ENCODE data around the gene C16orf89. TPM values are rescaled to one million over a fixed set of nuclear protein-coding genes. Genes with fewer than 3 reads are reported as not detected.

The C16orf89 gene
- total RNA-seq, 1 donor from 2014 or later: 201 TPM

DNA sequence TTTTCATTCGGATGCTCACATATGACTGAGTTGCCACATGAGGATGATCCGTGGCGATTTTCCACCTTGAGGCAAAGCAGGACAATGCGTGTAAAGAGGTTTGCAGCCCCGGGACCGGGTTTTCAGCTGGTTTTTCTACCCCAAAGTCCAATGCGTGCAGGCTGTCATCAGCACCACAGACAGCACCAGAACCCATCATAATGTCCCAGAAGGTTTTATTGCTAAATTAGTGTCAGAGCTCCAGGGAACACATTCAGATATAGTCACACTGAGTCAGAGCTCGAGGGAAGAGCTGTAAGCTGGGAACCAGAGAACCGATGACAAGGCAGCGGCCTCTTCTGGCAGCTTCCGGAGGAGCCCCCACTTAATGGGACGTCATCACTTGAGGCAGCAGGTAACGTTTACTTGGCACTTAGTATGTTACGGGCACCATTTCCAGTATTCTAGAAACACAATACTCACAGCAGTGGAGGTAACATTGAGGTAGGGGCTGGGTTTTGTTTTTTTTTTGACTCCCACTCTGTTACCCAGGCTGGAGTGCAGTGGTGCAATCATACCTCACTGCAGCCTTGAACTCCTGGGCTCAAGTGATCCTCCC, 23.1 kb downstream of the C16orf89 start:
- no peaks in the 10 kb centered on the region for H3K4me1 ChIP-seq
- ATAC-seq (no peak), DNase-seq (peak; percentile 22)
- H3K36me3 ChIP-seq: no peaks in the 10 kb centered on the region
- H3K27me3 ChIP-seq: no peaks in the 10 kb centered on the region
- H3K4me3 ChIP-seq: no peak overlapping the region
- no peak overlapping the region for H3K27ac ChIP-seq
- H3K9me3 ChIP-seq: no peaks in the 10 kb centered on the region
- intact Hi-C loops (cut with DNase I): no loop called here
- TF ChIP-seq, protein P1, sequence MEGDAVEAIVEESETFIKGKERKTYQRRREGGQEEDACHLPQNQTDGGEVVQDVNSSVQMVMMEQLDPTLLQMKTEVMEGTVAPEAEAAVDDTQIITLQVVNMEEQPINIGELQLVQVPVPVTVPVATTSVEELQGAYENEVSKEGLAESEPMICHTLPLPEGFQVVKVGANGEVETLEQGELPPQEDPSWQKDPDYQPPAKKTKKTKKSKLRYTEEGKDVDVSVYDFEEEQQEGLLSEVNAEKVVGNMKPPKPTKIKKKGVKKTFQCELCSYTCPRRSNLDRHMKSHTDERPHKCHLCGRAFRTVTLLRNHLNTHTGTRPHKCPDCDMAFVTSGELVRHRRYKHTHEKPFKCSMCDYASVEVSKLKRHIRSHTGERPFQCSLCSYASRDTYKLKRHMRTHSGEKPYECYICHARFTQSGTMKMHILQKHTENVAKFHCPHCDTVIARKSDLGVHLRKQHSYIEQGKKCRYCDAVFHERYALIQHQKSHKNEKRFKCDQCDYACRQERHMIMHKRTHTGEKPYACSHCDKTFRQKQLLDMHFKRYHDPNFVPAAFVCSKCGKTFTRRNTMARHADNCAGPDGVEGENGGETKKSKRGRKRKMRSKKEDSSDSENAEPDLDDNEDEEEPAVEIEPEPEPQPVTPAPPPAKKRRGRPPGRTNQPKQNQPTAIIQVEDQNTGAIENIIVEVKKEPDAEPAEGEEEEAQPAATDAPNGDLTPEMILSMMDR (IDR thresholded peaks at IDR 0.05): no peak

DNA sequence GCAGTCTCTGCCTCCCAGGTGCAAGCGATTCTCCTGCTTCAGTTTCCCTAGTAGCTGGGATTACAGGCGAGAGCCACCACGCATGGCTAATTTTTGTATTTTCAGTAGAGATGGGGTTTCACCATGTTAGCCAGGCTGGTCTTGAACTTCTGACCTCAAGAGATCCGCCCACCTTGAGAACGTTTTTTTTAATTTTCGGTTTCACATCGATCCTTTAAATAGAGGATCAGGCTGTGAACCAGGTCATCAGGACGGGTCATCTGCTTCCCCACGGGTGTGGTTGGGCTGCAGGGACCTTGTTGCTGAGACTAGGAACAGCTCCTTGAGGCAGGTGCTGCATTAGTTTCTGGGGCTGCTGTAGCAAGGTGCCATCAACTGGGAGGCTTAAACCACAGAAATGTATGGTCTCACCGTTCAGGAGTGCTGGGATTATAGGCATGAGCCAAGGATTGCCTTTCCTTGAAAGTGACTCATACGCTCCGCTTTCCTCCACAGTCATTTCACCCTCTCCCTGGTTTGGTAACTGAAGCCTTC, 24.1 kb downstream of the C16orf89 start:
- no peaks in the 10 kb centered on the region for H3K36me3 ChIP-seq
- intact Hi-C loops (cut with DNase I): no loop called here
- ATAC-seq (no peak), DNase-seq (no peak)
- H3K4me1 ChIP-seq: no peaks in the 10 kb centered on the region
- no peaks in the 10 kb centered on the region for H3K9me3 ChIP-seq
- H3K27me3 ChIP-seq: no peaks in the 10 kb centered on the region
- TF ChIP-seq, protein P1 (IDR thresholded peaks at IDR 0.05): no peak
- no peak overlapping the region for H3K27ac ChIP-seq
- H3K4me3 ChIP-seq: no peak overlapping the region

DNA sequence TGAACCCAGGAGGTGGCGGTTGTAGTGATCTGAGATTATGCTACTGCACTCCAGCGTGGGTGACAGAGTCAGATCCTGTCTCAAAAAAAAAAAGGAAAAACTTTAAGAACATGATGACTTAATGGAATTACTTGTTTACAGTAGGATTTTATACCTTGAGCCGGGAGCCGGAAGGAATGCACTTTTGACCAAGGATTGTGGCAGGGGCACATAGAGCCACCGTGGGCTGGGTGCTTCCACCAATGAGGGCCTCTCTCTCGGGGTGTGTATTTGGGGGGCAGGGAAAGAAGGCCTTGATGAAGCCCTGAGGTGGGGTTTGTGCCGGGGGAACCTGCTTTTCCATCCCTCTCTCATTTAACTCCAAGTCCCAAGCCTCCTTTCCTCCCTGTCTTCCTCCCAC, 25.3 kb downstream of the C16orf89 start:
- Histone ChIP-seq H3K9me3 (no peaks in the 10 kb centered on the region), H3K36me3 (no peaks in the 10 kb centered on the region), H3K4me3 (no peak overlapping the region), H3K27ac (no peak overlapping the region), H3K4me1 (no peaks in the 10 kb centered on the region), H3K27me3 (no peaks in the 10 kb centered on the region)
- ATAC-seq (no peak), DNase-seq (no peak)
- intact Hi-C loops (cut with DNase I): no loop called here
- TF ChIP-seq, protein P1 (IDR thresholded peaks at IDR 0.05): no peak

DNA sequence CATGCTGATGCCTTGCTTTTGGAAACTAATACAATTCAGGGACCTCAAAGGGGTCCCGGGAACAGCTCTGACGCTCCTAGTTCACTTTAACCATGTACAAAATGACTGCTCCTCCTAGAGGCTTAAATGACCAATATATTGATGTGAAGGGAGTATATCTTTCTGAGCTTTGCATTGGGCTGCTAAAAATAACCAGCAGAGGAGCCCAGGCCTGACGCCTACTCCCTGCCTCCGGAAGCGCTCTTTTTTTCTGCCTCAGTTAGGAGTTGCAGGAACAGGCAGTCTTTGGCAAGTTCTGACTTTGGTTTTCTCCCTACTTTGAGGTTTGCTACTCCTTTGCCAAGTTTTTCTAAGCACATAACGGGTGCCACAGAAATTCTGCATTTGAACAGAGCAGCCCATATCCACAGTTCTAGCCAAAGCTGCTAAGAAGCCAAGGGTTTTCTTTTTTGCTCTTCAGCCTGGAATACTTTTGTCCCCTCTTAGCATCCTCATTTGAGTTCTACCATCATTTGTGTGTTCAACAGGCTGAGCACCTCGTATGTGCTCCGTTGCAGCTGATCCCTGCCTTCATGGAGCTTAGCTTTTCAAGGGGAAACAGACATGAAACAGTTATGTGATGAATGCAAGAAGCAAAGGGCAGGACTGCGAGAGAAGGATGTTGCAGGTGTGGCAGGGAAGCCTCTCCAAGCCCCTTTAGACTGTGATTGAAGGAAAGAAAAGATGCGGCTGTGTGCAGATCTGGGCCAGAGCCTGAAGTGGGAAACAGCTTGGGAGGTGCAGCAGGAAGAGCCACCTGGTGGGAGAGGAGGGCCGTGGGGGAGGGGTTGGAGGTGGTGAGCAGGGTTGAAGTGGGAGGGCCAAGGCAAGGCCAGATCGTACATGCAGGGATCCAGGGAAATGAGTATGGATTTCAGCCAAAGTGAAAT, 29.3 kb downstream of the C16orf89 start:
- H3K4me3 ChIP-seq: no peak overlapping the region
- no peak overlapping the region for H3K27ac ChIP-seq
- ATAC-seq (no peak), DNase-seq (no peak)
- H3K9me3 ChIP-seq: no peaks in the 10 kb centered on the region
- no peaks in the 10 kb centered on the region for H3K36me3 ChIP-seq
- TF ChIP-seq, protein P1 (IDR thresholded peaks at IDR 0.05): no peak
- intact Hi-C loops (cut with DNase I): no loop called here
- peaks cover 13% of the 10 kb centered on the region for H3K4me1 ChIP-seq
- no peaks in the 10 kb centered on the region for H3K27me3 ChIP-seq

DNA sequence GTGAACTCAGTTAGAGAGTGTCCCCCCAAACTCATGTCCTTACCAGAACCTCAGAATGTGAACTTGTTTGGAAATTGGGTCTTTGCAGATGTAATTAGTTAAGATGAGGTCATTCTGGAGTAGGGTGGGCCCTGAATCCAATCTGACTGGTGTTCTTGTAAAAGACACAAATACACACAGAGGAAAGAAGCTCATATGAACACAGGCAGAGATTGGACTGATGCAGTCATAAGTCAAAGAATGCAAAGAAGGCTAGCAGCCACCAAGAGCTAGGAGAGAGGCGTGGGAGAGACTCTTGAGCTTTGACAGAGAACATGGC, 29.9 kb downstream of the C16orf89 start:
- no peak for ATAC-seq

More for the DNA sequence above, 29.9 kb downstream of the C16orf89 start:
- Histone ChIP-seq H3K27ac (no peak overlapping the region), H3K4me1 (peaks cover 13% of the 10 kb centered on the region), H3K9me3 (no peaks in the 10 kb centered on the region), H3K36me3 (no peaks in the 10 kb centered on the region), H3K27me3 (no peaks in the 10 kb centered on the region), H3K4me3 (no peak overlapping the region)
- no peak for DNase-seq
- intact Hi-C loops (cut with DNase I): no loop called here
- TF ChIP-seq, protein P1 (IDR thresholded peaks at IDR 0.05): no peak

Measured in upper lobe of right lung (tissue), 1 donor.